DLD1 (cell line): ENCODE data around the gene CDS1.
"Not testable (repeated sequence)": the region's sequence is repeated elsewhere in the genome, so short reads cannot be mapped to it uniquely, and the experiment has no call there.

ENCODE experiments used
- in situ Hi-C: cut with HindIII; loops from 2 replicates; pipeline ENCODE4 v1.10.0; 2017; ENCODE audit warnings: low sequenced_read_pairs

CDS1 gene

GRCh38 chr4:84582988-84583875 lies at the start of gene CDS1:
Gene CDS1, plus strand, starts transcription at chr4:84583127. Its CDS starts 275 bp downstream, at chr4:84583402.
- in situ Hi-C loops, result no loop called here

- in situ Hi-C loops, result no loop called here
Measured at GRCh38 chr4:84535901-84536300, 47.0 kb upstream of the CDS1 start.

- in situ Hi-C loops, result no loop called here
Measured at GRCh38 chr4:84545093-84545492, 37.8 kb upstream of the CDS1 start.

GRCh38 chr4:84547211-84547610 lies 35.7 kb upstream of the CDS1 start:
- in situ Hi-C loops, result no loop called here

- in situ Hi-C loops, result not testable (repeated sequence)
Measured at GRCh38 chr4:84549191-84549590, 33.7 kb upstream of the CDS1 start.

- in situ Hi-C loops, result no loop called here
Measured at GRCh38 chr4:84562156-84562555, 20.8 kb upstream of the CDS1 start.

GRCh38 chr4:84563002-84563401 lies 19.9 kb upstream of the CDS1 start:
- in situ Hi-C loops, result no loop called here

- in situ Hi-C loops, result no loop called here
Measured at GRCh38 chr4:84565951-84566350, 17.0 kb upstream of the CDS1 start.

GRCh38 chr4:84568496-84568895 lies 14.4 kb upstream of the CDS1 start:
- in situ Hi-C loops, result no loop called here

GRCh38 chr4:84569009-84569408 lies 13.9 kb upstream of the CDS1 start:
- in situ Hi-C loops, result no loop called here

GRCh38 chr4:84573385-84574068 lies 9.4 kb upstream of the CDS1 start:
- in situ Hi-C loops, result no loop called here

- in situ Hi-C loops, result no loop called here
Measured at GRCh38 chr4:84574069-84574720, 8.7 kb upstream of the CDS1 start.

GRCh38 chr4:84578540-84579402 lies 4.2 kb upstream of the CDS1 start:
- in situ Hi-C loops, result no loop called here

- in situ Hi-C loops, result no loop called here
Measured at GRCh38 chr4:84579403-84579776, 3.5 kb upstream of the CDS1 start.

GRCh38 chr4:84582302-84582987 lies 482 bp upstream of the CDS1 start:
- in situ Hi-C loops, result no loop called here

- in situ Hi-C loops, result no loop called here
Measured at GRCh38 chr4:84583876-84584380, 1.0 kb downstream of the CDS1 start.

- in situ Hi-C loops, result no loop called here
Measured at GRCh38 chr4:84585251-84585650, 2.3 kb downstream of the CDS1 start.

- in situ Hi-C loops, result no loop called here
Measured at GRCh38 chr4:84594724-84595123, 11.8 kb downstream of the CDS1 start.

GRCh38 chr4:84596826-84597225 lies 13.9 kb downstream of the CDS1 start:
- in situ Hi-C loops, result no loop called here

- in situ Hi-C loops, result no loop called here
Measured at GRCh38 chr4:84597450-84597849, 14.5 kb downstream of the CDS1 start.
